T1000 (cell line): ENCODE measurements around the gene AWAT2.
"Not testable (repeated sequence)": the region's sequence is repeated elsewhere in the genome, so short reads cannot be mapped to it uniquely, and the experiment has no call there.

Experiments used
- DNase-seq: peaks from one replicate; lab custom pipeline; 2025; ENCODE audit warnings: mixed read lengths; lab: John Stamatoyannopoulos, UW

Gene AWAT2

DNA sequence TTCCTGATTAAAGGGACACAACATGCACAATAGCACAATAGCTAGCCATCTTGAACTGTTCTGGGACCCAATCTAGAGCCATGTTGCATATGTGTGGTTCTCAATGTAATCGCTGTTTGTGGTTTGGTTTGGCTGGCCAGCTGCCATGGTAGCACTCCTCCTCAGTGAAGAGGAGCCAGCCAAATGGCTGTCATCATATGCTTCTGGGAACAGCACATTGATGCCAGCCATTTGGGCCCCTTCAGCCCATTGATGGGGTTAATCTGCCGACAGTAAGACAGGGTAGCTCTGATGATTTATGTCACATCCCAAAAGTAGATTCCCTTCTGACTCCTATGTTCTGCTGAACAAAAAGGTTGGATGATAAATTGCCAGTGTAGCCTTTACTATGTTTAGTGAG lies 48.5 kb downstream of the AWAT2 start:
- no peak for DNase-seq

DNA sequence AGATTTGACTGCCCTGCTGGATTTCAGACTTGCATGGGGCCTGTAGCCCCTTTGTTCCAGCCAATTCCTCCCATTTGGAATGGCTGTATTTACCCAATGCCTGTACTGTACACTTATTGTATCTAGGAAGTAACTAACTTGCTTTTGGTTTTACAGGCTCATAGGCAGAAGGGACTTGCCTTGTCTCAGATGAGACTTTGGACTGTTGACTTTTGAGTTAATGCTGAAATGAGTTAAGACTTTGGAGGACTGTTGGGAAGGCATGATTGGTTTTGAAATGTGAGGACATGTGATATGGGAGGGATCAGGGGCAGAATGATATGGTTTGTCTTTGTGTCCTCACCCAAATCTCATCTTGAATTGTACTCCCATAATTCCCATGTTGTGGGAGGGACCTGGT lies 51.4 kb downstream of the AWAT2 start:
- DNase-seq: not testable (repeated sequence)

DNA sequence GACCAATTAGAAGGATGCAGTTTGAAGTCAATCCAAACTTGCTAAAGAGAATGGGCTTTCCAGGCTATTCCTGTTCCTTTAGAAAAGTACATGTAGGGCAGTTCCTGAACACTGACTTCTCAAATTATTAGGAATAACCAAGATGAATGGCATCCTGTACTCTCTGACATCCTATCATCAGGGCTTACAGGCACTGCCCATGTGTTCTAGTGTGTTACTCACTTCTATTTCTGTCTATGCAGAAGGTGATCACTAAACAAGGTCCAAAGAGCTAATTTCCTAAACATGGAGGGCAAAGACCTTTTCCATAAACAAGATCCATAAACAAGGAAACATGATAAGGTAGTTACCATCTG lies 53.6 kb downstream of the AWAT2 start:
- DNase-seq: no peak

DNA sequence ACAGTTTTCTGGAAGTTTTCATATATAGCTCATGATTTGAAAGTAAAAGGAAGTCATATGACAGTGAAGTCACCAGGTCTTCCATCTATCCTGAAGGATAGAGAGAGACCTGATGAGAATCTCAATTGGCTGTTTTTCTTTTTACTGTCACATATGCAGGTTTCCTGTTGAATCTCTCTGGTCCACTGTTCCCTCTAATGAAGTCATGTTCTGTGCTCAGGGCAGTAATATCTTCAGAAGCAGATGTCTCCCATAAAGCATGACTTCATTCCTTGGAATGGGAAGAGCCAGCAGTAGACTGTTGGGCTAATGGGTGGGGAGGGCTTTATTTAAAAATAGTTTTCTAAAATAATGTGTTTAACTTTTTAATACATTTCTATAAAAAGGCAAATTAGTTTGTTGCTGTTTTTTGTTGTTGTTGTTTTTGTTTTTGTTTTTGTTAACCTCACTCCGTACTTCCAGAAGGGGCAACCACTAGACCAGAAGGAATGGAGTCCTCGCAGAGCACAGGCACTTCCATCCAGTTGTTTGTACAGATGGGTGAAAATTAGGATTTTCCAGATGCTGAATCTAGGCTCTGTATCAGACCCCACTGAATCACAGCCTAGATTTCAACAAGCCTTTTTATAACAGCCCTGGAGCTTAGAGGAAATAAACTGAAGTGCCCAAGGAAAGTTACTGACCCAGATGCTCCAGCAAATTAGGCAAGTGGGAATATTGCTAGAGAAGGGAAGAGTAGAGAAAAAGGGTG lies 54.2 kb downstream of the AWAT2 start:
- no peak for DNase-seq

DNA sequence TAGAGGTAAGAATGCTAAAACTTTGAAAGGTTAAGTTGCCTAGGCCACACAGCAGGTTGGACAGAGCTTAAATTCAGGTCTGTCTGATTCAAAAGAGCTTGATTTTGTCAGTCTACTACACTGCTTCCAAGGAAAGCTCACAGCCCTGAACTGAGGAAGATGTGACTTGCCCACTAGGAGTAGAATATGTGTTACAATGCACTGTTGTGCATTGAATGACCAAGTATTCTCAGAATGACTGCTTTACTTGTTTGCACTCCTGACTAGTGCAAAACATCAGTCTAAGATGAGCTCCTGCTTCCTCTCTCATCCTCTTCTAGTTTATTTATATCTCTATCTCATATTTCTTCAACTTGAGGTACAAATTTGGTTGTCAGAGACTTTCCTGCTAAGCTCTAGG lies 56.2 kb downstream of the AWAT2 start:
- DNase-seq: no peak

DNA sequence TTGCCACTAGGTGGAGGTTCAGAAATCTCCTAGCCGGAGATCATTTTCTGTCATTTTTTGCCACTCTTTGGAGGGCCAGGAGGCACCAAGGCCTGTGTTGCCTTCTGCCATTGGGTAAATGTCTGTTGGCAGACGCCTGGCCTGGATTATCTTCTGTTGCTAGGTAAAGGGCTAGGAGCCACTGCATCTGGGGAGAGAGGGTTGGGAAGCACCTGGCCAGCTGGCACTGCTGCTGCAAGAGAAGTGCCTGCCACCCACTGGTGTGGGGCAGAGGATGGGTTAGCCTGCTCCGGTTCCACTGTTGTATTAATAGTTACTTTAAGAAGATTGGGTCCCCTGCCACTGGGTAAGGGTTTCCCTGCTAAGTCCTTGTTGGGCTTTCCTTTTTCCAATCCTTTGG lies 58.1 kb downstream of the AWAT2 start:
- no peak for DNase-seq
